Neural cell (in vitro differentiated cells): ENCODE measurements around the gene CYBB. TPM values are rescaled to one million over a fixed set of nuclear protein-coding genes. Genes with fewer than 3 reads are reported as not detected.
A peak's percentile ranks its signal among the peaks of the same experiment; 100 is the strongest.

Experiments used
- H2AFZ ChIP-seq: fragments of 200-600, 300-800 bp; sonication (generic), shearing (Covaris generic); 2 replicates; pipeline ENCODE4 v1.6.0; 2014; ENCODE audit warnings: low read depth, mild to moderate bottlenecking, antibody characterized with exemption, low read length, moderate library complexity
- H3F3A ChIP-seq: fragments of 200-600 bp; shearing (Covaris generic); 2 replicates; pipeline ENCODE4 v1.6.1; 2016; ENCODE audit warnings: mild to moderate bottlenecking, moderate library complexity, mixed read lengths, antibody characterized with exemption, low read length; ENCODE audit not compliant: insufficient read depth, poor library complexity, severe bottlenecking
- H3K27ac ChIP-seq: fragments of 200-600, 300-800 bp; sonication (generic), shearing (Covaris generic); 2 replicates; pipeline ENCODE4 v1.5.1; 2014; ENCODE audit warnings: mild to moderate bottlenecking, low read length, moderate library complexity
- H3K27me3 ChIP-seq: fragments of 300-800, 200-600 bp; sonication (generic), shearing (Covaris generic); 2 replicates; pipeline ENCODE4 v1.6.0; 2014; ENCODE audit warnings: mild to moderate bottlenecking, low read depth, low read length, moderate library complexity; ENCODE audit not compliant: insufficient read depth
- H3K36me3 ChIP-seq: fragments of 300-800, 200-600 bp; sonication (generic), shearing (Covaris generic); 2 replicates; pipeline ENCODE4 v1.5.1; 2014; ENCODE audit warnings: mild to moderate bottlenecking, antibody characterized with exemption, low read length, moderate library complexity; ENCODE audit not compliant: insufficient read depth
- H3K4me2 ChIP-seq: fragments of 300-800, 200-600 bp; sonication (generic), shearing (Covaris generic); 2 replicates; pipeline ENCODE4 v1.6.0; 2014; ENCODE audit warnings: mild to moderate bottlenecking, low read length
- H3K4me3 ChIP-seq: fragments of 300-800, 200-600 bp; sonication (generic), shearing (Covaris generic); 2 replicates; pipeline ENCODE4 v1.5.1; 2014; ENCODE audit warnings: mild to moderate bottlenecking, low read length, moderate library complexity
- H3K79me2 ChIP-seq: fragments of 200-600 bp; shearing (Covaris generic); replicated peaks from 2 replicates; pipeline ENCODE4 v1.6.0; 2014; ENCODE audit warnings: mild to moderate bottlenecking, low read length, moderate library complexity; ENCODE audit not compliant: insufficient read depth
- H3K9ac ChIP-seq: fragments of 300-800, 200-600 bp; sonication (generic), shearing (Covaris generic); 2 replicates; pipeline ENCODE4 v1.6.1; 2016; ENCODE audit warnings: mild to moderate bottlenecking, low read length, mixed read lengths
- H3K9me2 ChIP-seq: fragments of 200-600 bp; shearing (Covaris generic); 2 replicates; pipeline ENCODE4 v1.6.1; 2016; ENCODE audit warnings: mild to moderate bottlenecking, low read length, mixed read lengths; ENCODE audit not compliant: insufficient read depth
- H3K9me3 ChIP-seq: fragments of 200-600, 300-800 bp; sonication (generic), shearing (Covaris generic); 2 replicates; pipeline ENCODE4 v1.6.1; 2016; ENCODE audit warnings: mild to moderate bottlenecking, mixed run types, low read length, moderate library complexity, mixed read lengths
- H4K20me1 ChIP-seq: fragments of 200-600 bp; shearing (Covaris generic); 2 replicates; pipeline ENCODE4 v1.6.1; 2016; ENCODE audit warnings: mild to moderate bottlenecking, mixed run types; ENCODE audit not compliant: insufficient read depth
- CTCF ChIP-seq: fragments of 450-650 bp; IDR thresholded peaks from 2 replicates; pipeline ENCODE4 v1.5.1; 2014; ENCODE audit warnings: antibody characterized with exemption, mild to moderate bottlenecking, moderate library complexity; ENCODE audit not compliant: poor library complexity, severe bottlenecking
- EZH2 ChIP-seq: fragments of 200-600, 300-800 bp; shearing (Covaris generic), sonication (generic); IDR thresholded peaks from 2 replicates; pipeline ENCODE4 v1.6.1; 2014; ENCODE audit warnings: antibody characterized with exemption, low read length, borderline replicate concordance, mild to moderate bottlenecking; ENCODE audit not compliant: insufficient read depth, poor library complexity, severe bottlenecking
- MXI1 ChIP-seq: fragments of 450-650 bp; conservative IDR thresholded peaks from 2 replicates; pipeline ENCODE4 v1.6.1; 2014; ENCODE audit warnings: antibody characterized with exemption, mild to moderate bottlenecking; ENCODE audit not compliant: poor library complexity, severe bottlenecking
- POLR2AphosphoS5 ChIP-seq: IDR thresholded peaks from 2 replicates; pipeline ENCODE4 v1.6.1; 2012
- SMC3 ChIP-seq: fragments of 450-650 bp; conservative IDR thresholded peaks from 2 replicates; pipeline ENCODE4 v1.6.1; 2014; ENCODE audit warnings: antibody characterized with exemption, mild to moderate bottlenecking, moderate library complexity; ENCODE audit not compliant: poor library complexity
- TAF1 ChIP-seq: IDR thresholded peaks from 2 replicates; pipeline ENCODE4 v1.6.1; 2012; ENCODE audit warnings: low read depth
- polyA plus RNA-seq: library from polyadenylated mRNA; depleted of rRNA; stranded (reverse); fragments of >200 nt; gene quantifications from 2 replicates; pipeline ENCODE4 v1.2.3, GENCODE V29; 2014
- TF ChIP-seq, protein P1 (sequence below): IDR thresholded peaks from 2 replicates; pipeline ENCODE4 v1.6.1; 2012; ENCODE audit warnings: borderline replicate concordance

The CYBB gene
- polyA plus RNA-seq, 1 donor from 2014 or later, result 0.83 TPM

DNA sequence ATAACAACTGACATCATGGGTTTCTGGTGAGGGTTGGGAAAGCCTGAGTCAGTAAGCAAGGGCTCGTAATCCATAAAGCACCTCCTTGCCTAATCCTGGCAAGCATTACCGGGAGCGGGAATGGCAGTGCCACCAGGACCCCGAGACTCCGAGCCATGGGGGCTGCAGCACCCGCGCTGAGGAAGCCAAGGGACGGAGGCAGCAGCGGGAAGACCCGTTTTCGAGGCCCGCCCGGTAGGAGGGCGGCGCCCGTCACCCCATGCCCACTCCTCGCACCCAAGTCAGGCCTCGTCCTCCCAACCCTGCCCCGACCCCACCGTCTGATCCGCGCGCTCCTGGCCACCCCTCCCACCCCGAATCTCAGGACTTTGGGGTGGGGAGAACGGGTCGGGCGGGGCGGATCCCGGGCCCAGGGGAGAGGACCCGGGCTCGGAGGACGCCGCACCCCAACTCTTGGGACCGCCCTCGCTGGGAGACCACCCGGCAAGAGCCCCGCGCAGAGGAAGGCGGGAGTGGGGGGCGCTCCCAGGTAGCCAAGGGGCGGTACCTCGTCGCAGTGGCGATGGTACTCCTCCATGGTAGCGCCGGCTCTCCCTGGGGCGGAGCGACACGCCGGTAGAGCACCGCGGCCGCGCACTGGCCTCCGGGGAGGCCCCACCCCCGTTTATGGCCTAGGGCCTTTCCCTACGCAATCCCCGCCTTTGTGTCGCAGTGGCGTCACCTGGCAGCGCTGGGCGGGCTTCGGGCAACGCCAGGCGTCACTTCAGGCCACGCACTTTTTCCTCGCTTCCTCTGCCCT is 67.3 kb downstream of the CYBB start, which contains the start of gene DYNLT3:
Gene DYNLT3, minus strand, starts transcription at position 638 of the 799 bp plus-strand sequence. Its CDS starts 61 bp downstream, at position 577.
- Histone ChIP-seq H3K9ac (no peak within 1 kb of the TSS), H2AFZ (no peak within 1 kb of the TSS), H3K79me2 (no peaks in the 10 kb centered on the region), H3F3A (no peaks in the 10 kb centered on the region), H4K20me1 (no peaks in the 10 kb centered on the region), H3K27ac (no peak within 1 kb of the TSS), H3K36me3 (no peaks in the 10 kb centered on the region), H3K9me3 (no peaks in the 10 kb centered on the region), H3K27me3 (no peaks in the 10 kb centered on the region), H3K9me2 (no peaks in the 10 kb centered on the region), H3K4me2 (no peak within 1 kb of the TSS), H3K4me3 (peak within 1 kb of the TSS; percentile 46)
- no peak for TF ChIP-seq TAF1
- no peak for TF ChIP-seq SMC3
- no peak for TF ChIP-seq MXI1
- TF ChIP-seq POLR2AphosphoS5, result no peak
- TF ChIP-seq CTCF, result no peak
- TF ChIP-seq, protein P1, sequence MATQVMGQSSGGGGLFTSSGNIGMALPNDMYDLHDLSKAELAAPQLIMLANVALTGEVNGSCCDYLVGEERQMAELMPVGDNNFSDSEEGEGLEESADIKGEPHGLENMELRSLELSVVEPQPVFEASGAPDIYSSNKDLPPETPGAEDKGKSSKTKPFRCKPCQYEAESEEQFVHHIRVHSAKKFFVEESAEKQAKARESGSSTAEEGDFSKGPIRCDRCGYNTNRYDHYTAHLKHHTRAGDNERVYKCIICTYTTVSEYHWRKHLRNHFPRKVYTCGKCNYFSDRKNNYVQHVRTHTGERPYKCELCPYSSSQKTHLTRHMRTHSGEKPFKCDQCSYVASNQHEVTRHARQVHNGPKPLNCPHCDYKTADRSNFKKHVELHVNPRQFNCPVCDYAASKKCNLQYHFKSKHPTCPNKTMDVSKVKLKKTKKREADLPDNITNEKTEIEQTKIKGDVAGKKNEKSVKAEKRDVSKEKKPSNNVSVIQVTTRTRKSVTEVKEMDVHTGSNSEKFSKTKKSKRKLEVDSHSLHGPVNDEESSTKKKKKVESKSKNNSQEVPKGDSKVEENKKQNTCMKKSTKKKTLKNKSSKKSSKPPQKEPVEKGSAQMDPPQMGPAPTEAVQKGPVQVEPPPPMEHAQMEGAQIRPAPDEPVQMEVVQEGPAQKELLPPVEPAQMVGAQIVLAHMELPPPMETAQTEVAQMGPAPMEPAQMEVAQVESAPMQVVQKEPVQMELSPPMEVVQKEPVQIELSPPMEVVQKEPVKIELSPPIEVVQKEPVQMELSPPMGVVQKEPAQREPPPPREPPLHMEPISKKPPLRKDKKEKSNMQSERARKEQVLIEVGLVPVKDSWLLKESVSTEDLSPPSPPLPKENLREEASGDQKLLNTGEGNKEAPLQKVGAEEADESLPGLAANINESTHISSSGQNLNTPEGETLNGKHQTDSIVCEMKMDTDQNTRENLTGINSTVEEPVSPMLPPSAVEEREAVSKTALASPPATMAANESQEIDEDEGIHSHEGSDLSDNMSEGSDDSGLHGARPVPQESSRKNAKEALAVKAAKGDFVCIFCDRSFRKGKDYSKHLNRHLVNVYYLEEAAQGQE, result no peak

DNA sequence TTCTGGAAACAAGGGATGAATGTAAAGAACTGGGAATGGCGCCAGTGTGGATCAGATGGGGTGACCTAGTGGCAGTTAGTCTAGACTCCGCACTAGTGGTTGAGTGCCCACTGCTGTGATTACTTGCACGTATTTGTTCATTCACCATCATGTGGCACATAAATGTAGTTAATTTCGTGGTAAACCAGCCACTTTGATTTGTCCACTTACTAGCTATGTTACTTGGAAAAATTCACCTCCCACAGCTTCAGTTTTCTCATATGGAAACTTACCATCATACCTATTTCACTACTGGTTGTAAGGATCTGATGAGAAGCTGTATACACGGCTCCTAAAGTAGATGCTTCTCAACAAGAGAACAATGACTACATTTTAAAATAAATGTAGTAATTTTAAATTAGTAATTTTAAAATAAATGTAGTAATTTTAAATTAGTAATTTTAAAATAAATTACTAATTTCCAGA is 67.9 kb downstream of the CYBB start:
- Histone ChIP-seq H3K79me2 (no peaks in the 10 kb centered on the region), H3K9ac (no peak overlapping the region), H3K4me3 (peak overlapping the region; percentile 46), H2AFZ (no peak overlapping the region), H3F3A (no peaks in the 10 kb centered on the region), H3K27me3 (no peaks in the 10 kb centered on the region), H3K27ac (no peak overlapping the region), H4K20me1 (no peaks in the 10 kb centered on the region), H3K9me2 (no peaks in the 10 kb centered on the region), H3K4me2 (no peak overlapping the region), H3K36me3 (no peaks in the 10 kb centered on the region), H3K9me3 (no peaks in the 10 kb centered on the region)
- TF ChIP-seq EZH2 (no peak), SMC3 (no peak), CTCF (no peak), MXI1 (no peak)
